Islet of Langerhans (tissue), 1 donor: ENCODE results near the gene C10orf90.

Experiments
- FAIRE-seq: peaks from one replicate; lab custom pipeline; 2011; peaks lifted over from hg19 to GRCh38; lab: Jason Lieb, UNC

C10orf90 gene

GRCh38 chr10:126500866-126501265 lies 169.6 kb downstream of the C10orf90 start:
- no peak for FAIRE-seq

- no peak for FAIRE-seq
Observed at GRCh38 chr10:126500185-126500584, 170.3 kb downstream of the C10orf90 start.

GRCh38 chr10:126499744-126500143 lies 170.7 kb downstream of the C10orf90 start:
- FAIRE-seq, result no peak

GRCh38 chr10:126497672-126498071 lies 172.8 kb downstream of the C10orf90 start:
- no peak for FAIRE-seq

- FAIRE-seq, result no peak
Observed at GRCh38 chr10:126496771-126497545, 173.5 kb downstream of the C10orf90 start.

- FAIRE-seq, result no peak
Observed at GRCh38 chr10:126491476-126491875, 179.0 kb downstream of the C10orf90 start.

GRCh38 chr10:126481181-126481580 lies 189.3 kb downstream of the C10orf90 start:
- FAIRE-seq, result no peak

- FAIRE-seq, result no peak
Observed at GRCh38 chr10:126480648-126481047, 189.8 kb downstream of the C10orf90 start.

- no peak for FAIRE-seq
Observed at GRCh38 chr10:126479280-126479895, 191.1 kb downstream of the C10orf90 start.

- FAIRE-seq, result no peak
Observed at GRCh38 chr10:126478546-126478945, 191.9 kb downstream of the C10orf90 start.

- FAIRE-seq, result no peak
Observed at GRCh38 chr10:126476246-126476645, 194.2 kb downstream of the C10orf90 start.

- FAIRE-seq, result no peak
Observed at GRCh38 chr10:126475074-126475691, 195.3 kb downstream of the C10orf90 start.

GRCh38 chr10:126474031-126474430 lies 196.5 kb downstream of the C10orf90 start:
- no peak for FAIRE-seq

GRCh38 chr10:126470991-126471390 lies 199.5 kb downstream of the C10orf90 start:
- FAIRE-seq, result no peak

GRCh38 chr10:126469692-126470091 lies 200.8 kb downstream of the C10orf90 start:
- FAIRE-seq, result no peak

- FAIRE-seq, result no peak
Observed at GRCh38 chr10:126468876-126469643, 201.4 kb downstream of the C10orf90 start.

GRCh38 chr10:126468467-126468866 lies 202.0 kb downstream of the C10orf90 start:
- no peak for FAIRE-seq

GRCh38 chr10:126465771-126466170 lies 204.7 kb downstream of the C10orf90 start:
- no peak for FAIRE-seq

- FAIRE-seq, result no peak
Observed at GRCh38 chr10:126463286-126463685, 207.2 kb downstream of the C10orf90 start.

GRCh38 chr10:126461289-126461940 lies 209.1 kb downstream of the C10orf90 start:
- FAIRE-seq, result no peak

GRCh38 chr10:126459878-126460481 lies 210.5 kb downstream of the C10orf90 start:
- no peak for FAIRE-seq
